Measurements from ENCODE around the gene COPA.

COPA gene

DNA sequence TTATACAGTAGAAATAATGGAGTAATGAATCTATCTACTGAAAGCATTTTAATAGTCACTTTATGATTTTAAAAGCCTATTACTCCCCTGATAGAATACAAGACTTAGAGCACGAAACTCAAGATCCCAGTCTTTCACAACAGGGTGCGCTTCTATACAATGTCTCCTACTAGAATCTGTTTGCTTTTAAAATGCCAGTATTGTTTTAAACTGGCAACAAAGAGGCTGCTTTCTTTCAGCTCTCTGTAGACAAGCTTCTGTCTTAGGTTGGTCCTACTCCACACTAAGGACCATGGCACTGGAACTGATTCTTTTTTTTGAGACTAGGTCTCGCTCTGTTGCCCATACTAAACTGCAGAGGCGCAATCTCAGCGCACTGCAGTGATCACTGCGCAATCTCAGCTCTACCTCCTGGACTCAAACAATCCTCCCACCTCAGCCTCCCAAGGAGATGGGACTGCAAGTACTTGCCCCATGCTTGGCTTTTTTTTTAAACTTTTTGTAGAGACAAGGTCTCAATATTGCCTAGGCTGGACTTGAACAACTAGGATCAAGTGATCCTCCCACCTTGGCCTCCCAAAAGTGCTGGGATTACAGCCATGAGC lies 85.5 kb downstream of the COPA start:
- TF ChIP-seq, protein P1, sequence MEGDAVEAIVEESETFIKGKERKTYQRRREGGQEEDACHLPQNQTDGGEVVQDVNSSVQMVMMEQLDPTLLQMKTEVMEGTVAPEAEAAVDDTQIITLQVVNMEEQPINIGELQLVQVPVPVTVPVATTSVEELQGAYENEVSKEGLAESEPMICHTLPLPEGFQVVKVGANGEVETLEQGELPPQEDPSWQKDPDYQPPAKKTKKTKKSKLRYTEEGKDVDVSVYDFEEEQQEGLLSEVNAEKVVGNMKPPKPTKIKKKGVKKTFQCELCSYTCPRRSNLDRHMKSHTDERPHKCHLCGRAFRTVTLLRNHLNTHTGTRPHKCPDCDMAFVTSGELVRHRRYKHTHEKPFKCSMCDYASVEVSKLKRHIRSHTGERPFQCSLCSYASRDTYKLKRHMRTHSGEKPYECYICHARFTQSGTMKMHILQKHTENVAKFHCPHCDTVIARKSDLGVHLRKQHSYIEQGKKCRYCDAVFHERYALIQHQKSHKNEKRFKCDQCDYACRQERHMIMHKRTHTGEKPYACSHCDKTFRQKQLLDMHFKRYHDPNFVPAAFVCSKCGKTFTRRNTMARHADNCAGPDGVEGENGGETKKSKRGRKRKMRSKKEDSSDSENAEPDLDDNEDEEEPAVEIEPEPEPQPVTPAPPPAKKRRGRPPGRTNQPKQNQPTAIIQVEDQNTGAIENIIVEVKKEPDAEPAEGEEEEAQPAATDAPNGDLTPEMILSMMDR (IDR thresholded peaks at IDR 0.05; ENCODE audit: insufficient read depth, low read depth, low read length, missing control alignments): no peak
- no peak for DNase-seq (ENCODE audit: low read depth)
- H3K4me3 ChIP-seq (ENCODE audit: low read length): no peak overlapping the region

DNA sequence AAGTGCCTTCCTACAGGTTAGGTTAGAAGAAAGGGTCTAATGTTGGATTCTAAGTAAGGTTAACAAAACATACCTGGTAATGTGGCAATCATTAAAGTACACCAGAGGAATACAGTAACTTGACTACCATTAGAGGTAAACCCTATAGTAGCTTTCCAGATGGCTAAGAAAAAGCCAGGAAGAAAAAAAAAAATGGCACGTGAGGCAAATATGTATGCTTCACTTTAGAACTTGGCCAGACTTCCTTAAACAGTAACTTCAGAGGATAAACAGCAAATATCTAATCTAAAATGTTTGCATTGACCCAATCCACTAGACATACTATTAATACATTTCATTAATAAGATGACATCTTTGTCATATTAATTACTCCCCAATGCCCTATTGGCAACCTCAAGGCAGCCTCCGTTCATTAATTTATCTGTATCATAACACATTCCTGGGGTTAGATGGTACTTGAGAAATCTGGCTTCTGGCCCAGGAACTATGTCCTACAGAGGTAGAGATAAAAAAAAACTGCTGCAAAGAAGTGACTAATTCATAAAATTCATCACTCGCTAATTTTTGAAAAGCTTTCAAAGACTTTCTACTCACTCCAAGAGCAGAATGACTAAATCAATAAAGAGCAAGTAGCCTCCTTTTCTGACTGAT lies 86.5 kb downstream of the COPA start:
- DNase-seq (ENCODE audit: low read depth): peak; percentile 76
- TF ChIP-seq, protein P1 (IDR thresholded peaks at IDR 0.05; ENCODE audit: insufficient read depth, low read depth, low read length, missing control alignments): no peak
- H3K4me3 ChIP-seq (ENCODE audit: low read length): no peak overlapping the region

DNA sequence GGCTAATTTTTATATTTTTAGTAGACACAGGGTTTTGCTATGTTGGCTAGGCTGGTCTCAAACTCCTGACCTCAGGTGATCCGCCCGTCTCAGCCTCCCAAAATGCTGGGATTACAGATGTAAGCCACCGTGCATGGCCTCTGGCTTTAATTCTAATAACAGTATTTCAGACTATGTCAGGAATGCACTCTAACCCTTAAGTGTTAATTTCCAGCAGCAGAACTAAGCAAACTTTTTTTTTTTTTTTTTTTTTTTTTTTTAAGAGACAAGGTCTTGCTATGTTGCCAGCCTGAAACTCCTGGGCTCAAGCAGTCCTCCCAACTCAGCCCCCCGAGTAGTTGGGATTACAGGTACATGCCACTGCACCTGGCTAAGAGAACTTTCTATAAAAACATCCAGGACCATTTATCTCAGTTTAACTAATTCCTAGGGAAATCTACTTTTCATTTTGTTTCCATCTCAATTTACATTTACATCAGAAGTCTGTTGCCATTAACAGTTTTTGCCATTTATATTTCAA lies 87.2 kb downstream of the COPA start:
- DNase-seq (ENCODE audit: low read depth): no peak
- no peak overlapping the region for H3K4me3 ChIP-seq (ENCODE audit: low read length)
- TF ChIP-seq, protein P1 (IDR thresholded peaks at IDR 0.05; ENCODE audit: insufficient read depth, low read depth, low read length, missing control alignments): no peak

DNA sequence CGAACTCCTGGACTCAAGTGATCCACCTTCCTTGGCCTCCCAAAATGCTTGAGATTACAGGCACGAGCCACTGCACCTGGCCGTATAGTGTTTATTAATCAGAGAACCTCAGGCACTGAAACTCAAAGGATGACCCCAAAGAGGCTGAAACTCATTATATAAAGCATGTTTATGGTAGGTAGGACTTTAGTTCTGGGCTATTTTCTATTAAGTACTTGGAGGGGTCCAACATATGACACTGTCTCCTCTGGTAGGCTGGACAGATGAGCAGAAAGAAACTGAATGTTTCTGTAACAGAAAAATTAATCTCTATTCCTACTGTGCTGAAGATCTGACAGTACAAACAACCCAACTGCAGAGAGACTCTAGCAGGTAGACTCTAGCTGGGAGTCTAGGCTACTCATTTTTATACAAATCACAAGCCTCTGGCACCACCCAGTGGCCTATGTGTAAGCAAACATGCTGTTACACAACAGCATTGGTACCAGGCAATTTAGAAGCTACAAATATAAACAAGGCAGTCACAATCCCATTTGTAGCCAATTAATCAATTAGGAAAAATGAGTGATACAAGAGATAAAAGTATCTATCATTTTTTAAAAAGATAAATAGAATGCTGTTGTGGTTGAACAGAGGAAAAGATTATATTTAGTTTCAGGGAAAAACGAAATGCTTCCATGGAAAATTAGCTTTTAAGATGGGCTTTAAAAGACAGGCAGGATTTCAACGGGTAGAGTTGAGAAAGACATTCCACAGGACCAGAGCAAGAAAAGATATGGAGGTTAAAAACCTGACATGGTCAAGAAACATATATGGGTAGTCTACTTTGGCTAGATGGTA lies 91.1 kb downstream of the COPA start:
- no peak overlapping the region for H3K4me3 ChIP-seq (ENCODE audit: low read length)
- TF ChIP-seq, protein P1 (IDR thresholded peaks at IDR 0.05; ENCODE audit: insufficient read depth, low read depth, low read length, missing control alignments): peak; percentile 75
- peak; percentile 80 for DNase-seq (ENCODE audit: low read depth)

DNA sequence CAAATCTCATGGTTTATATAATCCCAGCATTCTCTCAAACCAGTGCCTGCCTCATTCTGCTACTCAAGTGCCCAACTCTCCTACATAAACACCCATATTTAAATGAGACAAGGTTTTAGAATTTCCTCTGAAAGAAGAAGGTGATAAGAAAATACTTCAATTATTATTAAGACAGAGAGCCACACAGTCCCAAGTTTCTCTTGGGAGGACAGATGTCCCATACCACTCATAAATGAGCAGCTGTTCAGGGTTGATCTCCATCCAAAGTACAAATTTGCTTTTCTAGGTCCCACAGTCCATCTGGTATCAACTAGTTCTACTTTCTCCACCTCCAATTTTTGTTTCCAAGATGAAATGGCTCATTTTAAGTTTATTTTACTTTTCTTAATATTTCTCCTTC lies 92.0 kb downstream of the COPA start:
- no peak overlapping the region for H3K4me3 ChIP-seq (ENCODE audit: low read length)
- TF ChIP-seq, protein P1 (IDR thresholded peaks at IDR 0.05; ENCODE audit: insufficient read depth, low read depth, low read length, missing control alignments): no peak
- no peak for DNase-seq (ENCODE audit: low read depth)

DNA sequence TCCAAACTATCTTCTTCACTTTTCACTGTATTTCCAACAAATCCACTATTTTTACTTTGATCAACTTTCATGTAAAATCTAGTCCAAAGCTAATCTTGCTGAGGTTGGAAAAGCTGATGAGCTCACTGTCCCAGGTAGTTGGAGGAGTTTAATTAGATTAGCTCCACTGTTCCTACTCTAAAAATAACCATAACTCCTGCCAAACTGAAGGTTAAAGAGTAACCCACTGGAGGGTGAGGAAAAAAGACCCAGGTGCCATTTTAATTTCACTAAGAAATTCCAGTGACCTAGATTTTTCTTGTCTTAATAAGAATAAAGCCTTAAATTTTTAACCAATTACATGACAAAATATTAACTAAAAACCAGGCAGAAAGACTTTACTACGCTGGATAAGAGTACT lies 96.0 kb downstream of the COPA start:
- H3K4me3 ChIP-seq (ENCODE audit: low read length): no peak overlapping the region
- TF ChIP-seq, protein P1 (IDR thresholded peaks at IDR 0.05; ENCODE audit: insufficient read depth, low read depth, low read length, missing control alignments): no peak
- DNase-seq (ENCODE audit: low read depth): no peak

All from epithelial cell of esophagus (primary cell).